ENCODE measurements around the gene FSIP1.

Gene FSIP1

DNA sequence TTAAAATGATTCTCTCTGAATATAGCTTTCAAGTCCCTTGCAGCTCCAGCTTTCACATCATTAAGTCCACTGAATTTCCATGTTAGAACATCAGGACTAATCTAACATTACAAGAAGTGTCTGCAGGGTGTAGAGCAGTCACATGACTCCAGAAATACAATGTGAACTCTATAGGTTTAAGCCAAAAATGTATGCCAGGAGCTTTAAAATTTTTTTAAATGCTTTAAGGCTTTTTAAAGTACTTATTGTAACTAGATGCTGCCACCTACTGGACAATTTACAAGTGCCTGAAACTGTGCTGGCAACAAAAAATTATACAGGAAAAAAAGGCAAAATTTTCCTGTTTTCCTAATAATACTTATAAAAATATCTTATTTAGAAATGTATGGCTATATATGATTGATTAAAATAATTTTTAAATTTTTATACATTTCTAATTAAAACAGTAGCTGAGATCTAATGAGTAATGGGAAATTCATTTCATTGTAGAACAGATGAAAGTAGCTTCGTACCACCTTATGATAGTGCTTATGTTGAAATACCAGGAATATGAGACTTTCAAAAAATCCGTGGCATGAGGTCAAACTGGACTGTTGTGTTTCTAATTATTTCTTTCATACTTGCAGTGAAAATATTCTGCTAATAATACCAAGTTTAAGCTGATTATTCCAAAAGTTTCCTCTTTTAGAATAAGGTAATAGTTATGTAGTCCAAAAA lies 25.7 kb downstream of the FSIP1 start:
- peak in 1 of 3 donors; percentile 15 for DNase-seq (ENCODE audit: low read depth in 3 of 3)

DNA sequence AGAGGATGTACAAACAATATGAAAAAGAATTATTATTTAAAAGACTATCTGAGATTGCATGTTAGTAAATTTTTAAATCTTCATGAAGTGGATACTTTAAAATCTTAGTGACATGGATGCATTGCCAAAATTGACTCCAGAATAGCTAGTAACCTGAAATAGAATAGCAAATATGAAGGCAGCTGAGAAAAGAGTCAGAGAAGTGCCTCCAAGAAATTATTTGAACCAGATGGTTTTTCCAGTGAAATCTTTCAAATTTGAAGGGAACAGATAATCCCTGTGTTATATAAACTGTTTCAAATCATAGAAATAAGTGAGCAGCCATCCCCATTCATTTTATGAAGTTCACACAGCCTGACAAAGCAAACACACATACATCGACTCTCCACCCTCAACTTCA lies 29.6 kb downstream of the FSIP1 start:
- no peak for DNase-seq (ENCODE audit: low read depth in 3 of 3)

DNA sequence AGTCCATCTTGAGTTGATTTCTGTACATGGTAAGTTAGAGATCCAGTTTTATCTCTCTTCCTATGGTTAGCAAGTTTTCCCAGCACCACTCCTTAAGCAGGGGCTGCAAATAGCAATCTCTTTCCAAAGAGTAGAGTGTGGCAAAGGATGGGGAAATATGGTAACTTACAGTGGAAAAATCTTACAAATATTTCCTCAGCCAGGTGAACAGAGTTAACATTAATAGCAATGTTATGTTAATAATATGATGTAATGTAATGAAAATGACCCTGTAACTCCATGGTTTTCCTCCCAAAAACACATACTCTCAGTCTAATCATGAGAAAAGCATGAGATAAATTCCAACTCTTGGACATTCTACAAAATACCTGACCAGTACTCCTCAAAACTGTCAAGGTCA lies 30.4 kb downstream of the FSIP1 start:
- DNase-seq (ENCODE audit: low read depth in 3 of 3), result no peak

DNA sequence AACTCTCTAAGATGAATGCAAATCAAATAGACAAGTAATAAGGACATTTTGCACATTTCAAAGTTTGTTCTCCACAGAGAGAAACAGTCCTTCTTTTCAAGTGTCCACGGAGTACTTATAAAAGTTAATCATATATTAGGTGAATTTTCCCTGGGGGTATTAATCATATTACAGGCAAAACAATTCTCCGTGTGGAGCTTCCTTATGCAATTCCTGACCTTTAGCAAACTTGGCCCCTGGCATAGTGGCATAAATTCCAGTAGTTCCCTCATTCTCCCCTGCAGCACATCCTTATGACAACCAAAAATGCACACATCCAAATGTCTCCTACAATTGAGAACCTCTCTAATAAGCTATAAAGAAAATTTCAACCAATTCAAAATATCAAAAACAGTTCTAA lies 34.4 kb downstream of the FSIP1 start:
- DNase-seq (ENCODE audit: low read depth in 3 of 3), result no peak

DNA sequence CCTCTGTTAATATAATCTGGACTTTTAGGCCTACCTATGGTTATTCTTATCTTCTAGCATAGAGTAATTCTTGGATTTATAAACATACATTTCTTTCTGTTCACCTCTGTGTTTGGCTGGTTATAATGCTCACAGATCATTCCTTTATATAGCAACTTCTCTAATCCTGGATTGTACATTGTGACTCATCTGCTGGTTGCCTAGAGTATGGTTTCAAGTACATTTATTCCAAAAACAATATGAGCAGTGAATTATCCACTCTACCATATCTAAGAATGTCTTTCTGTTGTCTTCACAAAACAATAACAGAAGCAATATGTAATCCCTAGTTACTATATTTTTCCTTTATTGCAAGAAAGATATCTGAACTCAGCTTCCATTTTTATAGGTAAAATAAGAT lies 35.3 kb downstream of the FSIP1 start:
- DNase-seq (ENCODE audit: low read depth in 3 of 3), result no peak

DNA sequence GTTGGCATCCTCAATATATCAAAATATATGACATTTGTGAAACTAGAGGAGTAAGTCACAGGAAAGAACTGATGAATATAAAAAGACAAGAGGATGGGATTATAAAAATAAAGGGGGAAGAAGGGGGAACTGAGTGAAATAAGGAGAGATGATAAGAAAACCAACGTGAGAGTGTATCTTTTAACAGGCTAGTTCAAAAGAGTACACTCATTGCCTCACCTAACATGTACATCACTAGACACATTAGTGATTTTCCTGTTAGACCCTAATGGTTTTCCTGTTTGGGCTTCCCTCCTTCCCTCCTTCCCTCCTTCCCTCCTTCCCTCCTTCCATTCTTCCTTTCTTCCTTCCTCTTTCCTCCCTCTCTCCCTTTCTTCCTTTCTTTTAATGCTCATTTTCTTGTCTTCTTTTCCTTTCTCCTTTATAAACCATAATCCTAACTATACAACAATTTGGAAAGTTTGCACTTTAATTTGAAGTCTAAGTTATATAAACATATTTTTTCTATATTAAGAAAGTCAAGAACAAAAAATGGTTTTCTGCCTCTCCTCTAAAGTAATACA lies 35.8 kb downstream of the FSIP1 start:
- no peak for DNase-seq (ENCODE audit: low read depth in 3 of 3)

DNA sequence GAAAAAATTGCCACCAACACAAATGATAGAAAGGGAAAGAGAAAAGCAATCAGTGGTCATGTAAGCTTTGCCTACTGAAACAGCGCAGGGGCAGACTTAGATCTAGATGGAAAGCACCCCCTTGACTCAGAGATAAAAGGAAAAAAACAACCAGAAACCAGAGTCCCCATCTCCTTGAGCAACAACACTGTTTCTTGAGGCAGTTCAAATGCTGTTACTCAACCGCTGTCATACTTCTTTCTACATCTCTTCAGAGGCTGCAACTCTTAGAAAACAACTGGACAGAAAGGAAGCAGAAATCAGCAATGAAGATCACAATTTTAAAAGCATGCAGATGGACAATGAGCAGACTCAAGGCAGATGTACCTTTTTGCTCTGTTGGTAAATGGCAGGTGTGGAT lies 36.5 kb downstream of the FSIP1 start:
- no peak for DNase-seq (ENCODE audit: low read depth in 3 of 3)

DNA sequence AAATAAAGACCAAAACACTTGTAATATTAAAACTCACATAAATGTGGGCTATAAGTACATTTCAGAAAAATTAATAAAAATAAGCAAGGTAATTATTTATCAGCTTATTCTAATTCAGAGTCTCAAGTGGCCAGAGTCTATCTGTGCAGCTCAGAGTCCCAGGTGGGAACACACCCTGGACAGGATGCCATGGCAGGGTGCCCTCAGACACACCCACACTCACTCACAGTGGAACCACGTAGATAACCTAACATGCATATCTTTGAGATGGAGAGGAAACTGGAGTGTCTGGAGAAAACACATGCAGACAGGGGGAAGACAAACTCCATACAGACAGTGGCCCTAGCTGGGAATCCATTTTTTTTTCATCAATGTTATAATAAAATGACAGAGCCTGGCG lies 37.2 kb downstream of the FSIP1 start:
- no peak for DNase-seq (ENCODE audit: low read depth in 3 of 3)

DNA sequence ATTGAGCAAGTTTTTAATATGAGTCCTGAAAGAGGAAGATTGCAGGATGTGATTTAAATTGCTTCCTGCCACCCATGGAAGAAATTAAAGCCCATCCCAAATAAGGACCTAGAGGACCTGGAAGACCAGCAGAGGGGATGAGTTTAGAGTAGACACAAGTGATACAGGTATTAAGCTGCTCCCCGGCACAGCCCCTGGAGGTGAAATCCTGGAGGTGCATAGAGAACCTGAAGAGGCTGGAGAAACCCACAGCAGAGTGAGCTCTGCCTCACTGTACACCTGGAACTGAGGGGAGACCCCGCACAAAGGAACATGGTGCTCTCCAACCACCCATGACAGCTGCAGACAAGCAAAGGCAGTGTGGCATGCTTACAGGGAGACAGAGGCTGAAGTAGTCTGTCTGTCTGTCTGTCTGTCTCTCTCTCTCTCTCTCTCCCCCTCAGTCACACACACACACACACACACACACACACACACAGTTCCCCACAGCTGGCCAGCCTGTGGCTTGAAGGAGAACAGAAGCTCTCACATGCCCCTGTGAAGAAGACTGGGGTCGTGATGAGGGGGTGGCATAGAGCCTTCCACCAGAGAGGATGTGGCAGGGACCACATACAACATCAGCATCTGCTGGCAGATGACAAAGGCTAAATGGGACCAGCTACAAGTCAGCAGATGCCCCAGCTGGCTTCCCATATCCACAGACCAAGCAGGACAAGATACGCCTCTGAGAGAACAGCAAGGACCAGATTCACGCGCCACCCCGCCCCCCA lies 38.1 kb downstream of the FSIP1 start:
- DNase-seq (ENCODE audit: low read depth in 3 of 3), result no peak

DNA sequence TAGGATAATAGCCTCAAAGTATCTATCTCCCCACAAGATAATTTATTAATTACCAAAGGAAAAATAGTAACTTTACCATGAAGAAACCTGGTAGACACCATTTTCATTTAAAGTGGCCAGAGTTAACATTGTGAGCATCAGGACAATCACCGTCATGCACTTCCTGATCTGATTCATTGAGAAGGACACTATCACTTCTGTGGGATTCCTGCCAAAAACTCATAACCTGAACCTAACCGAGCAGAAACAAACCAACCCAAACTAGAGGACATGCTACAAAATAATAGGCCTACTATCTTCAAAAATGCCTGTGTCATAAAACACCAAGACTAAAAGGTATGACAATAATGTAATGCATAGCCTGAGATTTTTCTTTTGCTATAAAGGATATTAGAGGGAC lies 39.0 kb downstream of the FSIP1 start:
- DNase-seq (ENCODE audit: low read depth in 3 of 3), result no peak

DNA sequence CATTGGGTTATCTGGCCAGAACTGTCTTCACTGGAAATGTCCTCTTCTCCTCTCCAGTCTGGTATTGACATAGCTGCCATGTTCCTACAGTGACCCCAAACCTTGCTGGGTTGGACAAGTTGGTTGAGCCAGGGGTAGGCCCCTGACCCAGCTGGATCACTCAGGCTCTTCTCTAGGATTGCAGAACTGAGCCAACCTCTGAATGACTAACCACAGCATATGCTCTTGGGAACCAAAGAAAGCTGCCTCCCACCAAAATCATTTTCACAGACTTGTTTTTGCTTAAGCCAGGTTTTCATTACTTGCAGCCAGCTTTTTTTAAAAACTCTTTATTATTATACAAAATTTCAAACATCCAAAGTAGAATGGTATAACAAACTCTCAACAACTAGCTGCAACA lies 41.4 kb downstream of the FSIP1 start:
- DNase-seq (ENCODE audit: low read depth in 3 of 3), result no peak

DNA sequence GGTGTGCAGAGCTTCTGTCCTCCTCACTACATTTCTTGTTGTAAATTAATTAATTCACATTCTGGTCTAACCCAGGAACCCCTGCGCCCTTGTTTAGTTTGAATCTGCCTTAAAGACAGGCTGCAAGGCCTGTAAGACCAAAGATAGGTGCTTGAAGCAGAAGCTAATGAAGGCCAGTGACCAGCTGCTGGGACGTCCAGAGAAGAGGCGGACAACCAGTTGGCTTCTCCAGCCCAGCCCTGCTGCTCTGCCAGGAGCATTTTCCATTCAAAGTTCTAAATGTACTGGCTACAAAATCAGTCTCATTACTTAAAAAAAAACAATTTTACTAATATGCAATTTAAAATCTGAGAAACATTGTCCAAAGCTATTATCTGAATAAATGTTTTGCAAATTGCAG lies 43.6 kb downstream of the FSIP1 start:
- no peak for DNase-seq (ENCODE audit: low read depth in 3 of 3)

DNA sequence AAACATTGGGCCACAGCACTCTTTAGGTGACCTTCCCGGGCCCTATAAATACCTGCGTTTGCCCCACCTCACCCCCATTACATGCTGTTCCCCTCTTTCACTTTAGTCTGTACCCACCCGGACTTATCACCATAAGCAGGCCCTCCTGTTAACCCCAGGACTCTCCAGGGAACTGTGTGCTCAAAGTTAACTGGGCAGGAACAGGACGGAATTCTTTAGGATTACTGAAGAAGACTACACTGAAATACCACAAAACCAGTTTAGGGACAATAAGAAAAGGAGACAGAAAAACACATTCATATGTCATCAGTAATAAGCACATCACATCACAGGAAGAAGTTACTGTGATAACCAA lies 45.5 kb downstream of the FSIP1 start:
- DNase-seq (ENCODE audit: low read depth in 3 of 3), result no peak

DNA sequence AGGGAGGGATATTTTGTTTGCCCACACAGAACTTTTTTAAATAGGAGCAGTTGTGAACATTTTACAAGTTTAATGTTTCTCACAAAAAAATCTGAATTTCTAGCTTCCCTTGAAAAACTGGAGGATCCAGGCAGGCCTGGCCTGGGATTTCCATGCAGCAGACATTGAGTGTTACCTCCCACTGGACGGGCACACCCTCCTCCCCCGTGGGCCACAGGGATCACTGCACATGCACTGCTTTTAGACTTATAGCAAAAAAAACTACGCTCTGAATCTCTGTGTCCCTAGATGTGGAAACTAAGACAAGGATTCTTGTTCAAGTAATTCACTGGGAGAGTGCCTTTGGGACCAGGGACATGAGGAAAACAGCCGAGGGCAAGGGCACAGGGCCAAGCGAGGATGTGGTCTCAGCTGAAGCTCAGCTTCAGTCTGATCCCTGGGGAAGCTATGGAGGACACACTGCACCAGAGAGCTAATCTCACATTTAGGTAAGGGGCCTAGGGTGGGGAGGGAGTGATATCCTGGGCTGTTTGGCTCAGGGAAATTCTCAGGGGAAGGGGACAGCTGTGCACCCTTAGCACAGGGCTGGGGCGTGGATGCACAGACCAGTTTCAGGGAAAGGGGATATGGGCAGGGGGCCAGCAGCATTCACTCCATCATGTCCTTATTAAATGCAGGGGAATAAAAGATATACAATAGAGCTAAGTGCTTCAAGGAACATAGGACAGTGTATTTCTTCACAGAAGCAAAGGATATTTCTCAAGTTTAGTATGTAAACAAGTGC lies 46.0 kb downstream of the FSIP1 start:
- no peak for DNase-seq (ENCODE audit: low read depth in 3 of 3)

DNA sequence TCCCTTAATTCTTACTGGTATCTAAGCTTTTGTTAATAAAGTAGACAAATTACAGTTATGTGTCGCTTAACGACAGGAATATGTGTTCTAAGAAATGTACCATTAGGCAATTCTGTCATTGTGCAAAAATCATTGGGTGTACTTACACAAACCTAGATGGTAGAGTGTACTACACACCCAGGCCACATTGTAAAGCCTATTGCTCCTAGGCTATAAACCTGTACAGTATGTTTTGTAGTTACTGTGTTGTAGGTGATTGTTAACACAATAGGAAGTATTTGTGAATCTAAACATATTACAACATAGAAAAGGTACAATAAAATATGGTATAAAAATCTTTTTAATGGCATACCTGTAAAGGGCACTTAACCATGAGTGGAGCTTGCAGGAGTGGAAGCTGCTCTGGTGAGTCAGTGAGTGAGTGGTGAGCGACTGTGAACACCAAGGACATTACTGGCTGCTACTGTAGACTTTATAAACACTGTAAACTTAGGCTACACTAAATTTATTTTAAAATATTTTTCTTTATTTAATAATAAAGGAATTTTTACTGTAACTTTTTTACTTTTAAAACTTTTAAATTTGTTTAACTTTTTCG lies 47.4 kb downstream of the FSIP1 start:
- no peak for DNase-seq (ENCODE audit: low read depth in 3 of 3)

DNA sequence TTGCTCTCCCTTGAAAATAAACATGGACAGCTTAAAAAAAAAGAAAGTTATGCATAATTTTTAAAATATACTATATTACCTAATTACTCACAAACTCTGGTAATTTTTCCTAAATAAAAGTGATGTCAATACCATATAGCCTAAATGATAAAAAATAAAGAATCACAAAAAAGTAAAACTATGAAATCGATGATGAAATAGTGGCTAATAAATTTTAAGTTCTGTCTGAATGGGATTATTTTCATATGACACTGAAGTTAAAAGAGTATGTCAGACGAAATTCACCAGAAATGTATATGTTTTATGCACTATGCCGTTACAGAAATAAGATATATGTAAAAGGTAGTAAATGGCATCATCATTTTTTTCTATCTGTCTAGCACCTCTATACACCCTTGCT lies 51.4 kb downstream of the FSIP1 start:
- no peak for DNase-seq (ENCODE audit: low read depth in 3 of 3)

DNA sequence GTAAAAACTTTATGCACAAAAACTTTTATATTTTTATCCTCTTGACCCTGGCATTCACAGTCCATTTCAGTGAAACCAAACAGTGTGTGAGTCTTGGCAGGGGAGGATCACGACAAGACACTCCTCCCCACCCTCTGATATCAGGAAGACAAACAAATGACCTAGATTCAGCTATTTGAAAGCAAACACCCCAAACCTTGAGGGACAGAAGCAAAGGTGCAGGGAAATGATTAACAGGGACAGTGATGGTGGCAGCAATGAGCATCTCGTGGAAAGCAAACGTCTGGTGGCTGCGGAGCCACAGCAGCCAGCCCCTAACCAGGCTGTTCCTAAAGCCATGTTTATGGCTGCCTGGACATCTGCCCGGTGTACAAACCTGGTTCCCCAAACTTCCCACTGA lies 52.1 kb downstream of the FSIP1 start:
- DNase-seq (ENCODE audit: low read depth in 3 of 3), result no peak

DNA sequence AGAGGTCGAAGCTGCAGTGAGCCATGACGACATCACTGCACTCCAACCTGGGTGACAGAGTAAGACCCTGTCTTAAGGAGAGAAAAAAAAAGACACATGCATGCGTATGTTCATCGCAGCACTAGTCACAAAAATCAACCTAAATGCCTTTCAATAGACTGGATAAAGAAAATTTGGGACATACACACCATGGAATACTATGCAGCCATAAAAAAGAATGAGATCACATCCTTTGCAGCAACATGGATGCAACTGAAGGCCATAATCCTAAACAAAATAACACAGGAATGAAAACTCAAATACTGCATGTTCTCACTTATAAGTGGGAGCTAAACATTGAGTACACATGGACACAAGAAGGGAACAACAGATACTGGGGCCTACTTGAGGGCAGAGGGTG lies 53.1 kb downstream of the FSIP1 start:
- no peak for DNase-seq (ENCODE audit: low read depth in 3 of 3)

DNA sequence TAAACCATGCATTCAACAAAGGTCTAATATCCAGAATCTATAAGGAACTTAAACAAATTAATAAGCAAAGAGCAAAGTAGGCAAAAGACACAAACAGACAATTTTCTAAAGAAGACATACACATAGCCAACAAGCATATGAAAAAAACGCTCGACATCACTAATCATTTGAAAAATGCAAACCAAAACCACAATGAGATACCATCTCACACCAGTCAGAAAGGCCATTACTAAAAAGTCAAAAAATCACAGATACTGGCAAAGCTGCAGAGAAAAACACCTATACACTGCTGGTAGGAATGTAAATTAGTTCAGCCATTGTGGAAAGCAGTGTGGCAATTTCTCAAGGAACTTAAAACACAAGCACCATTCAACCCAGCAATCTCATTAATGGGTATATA lies 53.8 kb downstream of the FSIP1 start:
- DNase-seq (ENCODE audit: low read depth in 3 of 3), result no peak

DNA sequence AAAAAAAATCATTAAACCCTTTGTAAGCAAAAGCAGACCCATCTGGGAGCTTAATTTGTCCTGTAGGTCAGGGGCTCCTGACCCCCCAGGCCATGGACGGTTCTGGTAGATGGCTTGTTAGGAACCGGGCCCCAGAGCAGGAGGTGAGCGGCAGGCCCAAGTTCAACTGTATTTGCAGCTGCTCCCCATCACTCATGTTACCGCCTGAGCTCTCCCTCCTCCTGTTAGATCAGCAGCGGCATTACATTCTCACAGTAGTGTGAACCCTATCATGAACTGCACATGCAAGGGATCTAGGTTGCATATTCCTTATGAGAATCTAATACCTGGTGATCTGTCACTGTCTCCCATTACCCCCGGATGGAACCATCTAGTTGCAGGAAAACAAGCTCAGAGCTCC lies 60.7 kb downstream of the FSIP1 start:
- DNase-seq (ENCODE audit: low read depth in 3 of 3), result no peak

DNA sequence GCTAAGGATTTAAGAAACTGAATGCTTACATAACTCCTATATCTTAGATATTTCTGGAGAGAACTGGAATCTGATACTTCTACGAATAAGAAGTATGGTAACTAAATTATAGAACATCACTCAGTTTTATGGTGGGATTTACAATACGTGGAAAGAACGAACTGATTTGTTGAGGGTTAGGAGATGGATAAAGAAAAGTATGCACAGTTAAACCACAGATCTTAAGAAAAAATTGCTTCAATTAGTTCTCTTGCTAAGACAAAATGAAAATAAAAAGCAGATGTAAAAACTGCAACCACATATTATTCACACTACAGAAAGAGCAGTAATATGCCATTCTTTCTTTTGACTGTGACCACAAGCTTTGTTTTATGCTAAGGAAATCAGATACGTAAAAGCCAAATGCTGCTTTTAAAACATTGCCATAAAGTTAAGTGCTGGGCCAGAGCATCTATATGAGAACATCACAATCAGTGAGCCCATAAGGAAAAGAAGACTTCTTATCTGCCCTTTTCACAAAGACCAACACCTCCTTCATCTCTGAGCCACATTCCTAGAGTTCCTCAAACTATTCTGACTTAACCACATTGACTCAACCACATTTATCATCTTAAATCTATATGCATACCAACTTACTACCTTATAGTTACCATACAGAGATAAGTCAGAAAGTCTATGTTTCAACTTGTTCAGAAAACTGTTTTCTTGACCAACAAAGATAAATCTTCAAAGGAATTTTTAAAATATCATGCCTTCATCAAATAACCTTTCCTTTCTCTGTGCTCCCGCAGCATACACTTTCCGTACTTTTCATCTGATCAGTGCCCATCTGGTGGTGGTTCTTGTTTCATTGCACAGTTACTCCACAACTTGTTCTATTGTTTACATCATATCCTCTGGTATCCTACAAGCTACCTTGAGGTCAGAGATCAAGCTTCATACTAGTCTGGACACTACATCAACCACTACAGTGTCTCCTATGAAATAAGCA lies 61.7 kb downstream of the FSIP1 start:
- DNase-seq (ENCODE audit: low read depth in 3 of 3), result no peak

Measured in stimulated activated CD4-positive, alpha-beta T cell treated with anti-CD3 and anti-CD28 coated beads, TNF-alpha, amount 100 ng/mL, for 48 hours (primary cell).